GM18508 (cell line): ENCODE results near the gene GRID1.
"Not testable (repeated sequence)": the region's sequence is repeated elsewhere in the genome, so short reads cannot be mapped to it uniquely, and the experiment has no call there.

Source experiments
- ATAC-seq: cut with Tn5 transposase; IDR thresholded peaks from one replicate; pipeline ENCODE4 v1.9.1; 2021; ENCODE audit warnings: moderate number of reproducible peaks; ENCODE audit not compliant: insufficient read depth, unreplicated experiment

Gene GRID1

DNA sequence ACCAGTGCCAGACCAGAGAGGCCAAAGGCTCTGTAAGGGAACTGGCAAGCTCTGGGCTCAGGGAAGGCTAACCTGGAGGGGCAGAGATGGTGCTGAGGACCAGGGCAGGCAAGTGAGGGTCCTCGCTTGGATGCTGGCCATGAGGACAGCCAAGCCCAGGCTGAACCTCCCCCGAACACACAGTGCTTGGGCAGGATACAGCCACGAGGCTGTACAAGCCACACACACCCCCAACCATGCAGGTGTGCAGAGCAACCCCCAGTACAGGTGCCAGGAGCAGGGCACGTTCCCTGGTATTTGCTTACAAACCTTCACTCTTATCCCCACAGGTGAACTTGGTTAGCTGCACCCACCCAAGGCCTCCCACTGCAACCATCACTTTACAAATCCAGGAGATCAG lies 185.7 kb downstream of the GRID1 start:
- ATAC-seq, result no peak

DNA sequence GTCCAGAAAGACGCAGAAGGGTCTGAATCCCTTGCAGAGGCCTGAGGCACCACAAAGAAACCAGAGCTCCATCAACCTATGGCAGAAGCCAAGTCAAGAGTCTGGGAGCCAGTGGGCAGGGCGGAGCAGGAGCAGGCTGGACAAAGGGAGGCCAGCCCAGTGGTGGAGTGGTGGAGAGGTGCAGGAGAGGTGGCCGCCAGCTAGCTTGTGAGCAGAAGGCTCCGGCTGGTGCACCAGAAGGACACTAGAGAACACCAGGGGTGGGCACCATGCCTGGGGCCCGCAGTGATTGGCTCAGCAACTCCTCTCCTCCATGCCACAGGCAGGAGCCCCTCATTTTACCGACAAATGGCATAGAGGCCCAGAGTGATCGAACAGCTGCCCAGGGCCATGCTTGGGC lies 186.6 kb downstream of the GRID1 start:
- ATAC-seq, result no peak

DNA sequence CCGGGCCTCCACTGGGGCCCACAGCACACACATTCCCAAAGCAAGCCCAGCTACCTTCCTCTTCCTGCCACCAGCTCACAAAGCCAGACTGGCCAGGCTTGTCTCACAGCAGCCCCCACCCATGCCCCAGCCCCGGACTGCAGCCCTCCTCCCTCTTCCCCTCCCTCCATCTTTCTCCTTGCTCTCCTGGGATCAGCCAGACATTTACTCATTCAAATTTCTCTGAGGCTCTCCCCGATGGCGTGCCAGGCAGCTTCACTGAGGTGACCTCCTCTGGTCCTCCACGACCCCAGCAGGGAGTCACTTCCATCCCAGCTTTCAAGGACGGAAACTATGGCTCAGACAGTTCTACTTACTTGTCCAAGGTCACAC lies 187.5 kb downstream of the GRID1 start:
- ATAC-seq, result no peak

DNA sequence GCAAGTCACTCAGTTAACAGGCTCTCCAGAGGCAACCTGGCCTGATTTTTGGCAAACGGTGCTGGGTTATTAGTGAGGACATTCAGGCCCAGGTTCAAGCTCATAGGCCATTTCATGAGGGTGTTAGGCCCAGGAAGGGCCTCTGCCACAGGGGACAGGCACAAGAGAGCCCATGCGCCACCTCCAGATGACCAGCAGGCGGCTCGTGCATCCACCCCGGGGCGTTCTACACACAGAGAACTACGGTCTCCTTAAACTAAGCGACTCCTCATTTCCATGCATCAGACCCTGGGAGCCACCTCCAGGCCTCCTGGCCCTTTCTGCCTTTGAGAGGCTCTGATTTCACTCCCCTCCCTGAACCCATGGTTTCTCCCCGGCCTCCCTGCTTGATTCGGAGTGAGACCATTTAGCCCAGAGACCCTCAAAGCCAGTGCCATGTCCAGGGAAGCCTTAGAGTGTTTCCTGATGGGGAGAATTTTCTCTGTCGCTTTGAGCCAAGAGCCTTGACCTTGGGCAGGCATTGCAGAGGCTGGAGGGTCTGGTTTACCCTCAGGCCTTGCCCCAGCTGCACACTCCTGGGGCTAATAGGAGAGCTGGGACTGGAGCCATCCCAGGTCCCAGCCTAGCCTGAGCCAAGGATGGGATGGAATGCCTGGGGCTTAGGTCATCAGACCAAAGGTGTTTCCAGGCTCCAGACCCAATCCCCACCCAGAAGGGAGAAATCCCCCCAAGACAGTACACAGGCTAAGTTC lies 188.0 kb downstream of the GRID1 start:
- no peak for ATAC-seq

DNA sequence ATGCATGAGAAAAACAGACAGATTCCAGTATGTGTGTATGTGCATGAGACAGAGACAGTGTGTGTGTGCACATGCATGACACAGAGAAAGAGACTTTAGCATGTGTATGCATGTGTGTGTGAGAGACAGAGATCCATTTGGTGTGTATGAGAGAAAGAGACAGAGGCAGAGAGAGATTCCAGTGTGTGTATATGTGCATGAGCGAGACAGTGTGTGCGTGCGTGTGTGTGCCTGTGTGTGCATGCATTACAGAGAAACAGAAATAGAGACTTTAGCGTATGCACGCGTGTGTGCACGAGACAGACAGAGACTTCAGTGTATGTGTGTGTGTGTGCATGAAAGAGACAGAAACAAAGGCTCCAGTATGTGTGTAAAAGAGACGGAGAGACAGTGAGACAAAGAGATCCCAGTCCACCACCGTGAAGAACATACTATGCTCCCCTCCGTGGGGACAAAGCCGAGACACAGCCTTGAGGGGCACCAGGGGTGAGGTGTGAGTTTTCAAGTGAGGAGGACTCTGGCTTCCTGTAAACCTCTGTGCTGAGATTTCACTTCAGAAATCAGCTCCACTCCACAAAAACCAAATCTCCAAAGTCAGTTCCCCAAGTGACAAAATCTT lies 188.9 kb downstream of the GRID1 start:
- no peak for ATAC-seq

DNA sequence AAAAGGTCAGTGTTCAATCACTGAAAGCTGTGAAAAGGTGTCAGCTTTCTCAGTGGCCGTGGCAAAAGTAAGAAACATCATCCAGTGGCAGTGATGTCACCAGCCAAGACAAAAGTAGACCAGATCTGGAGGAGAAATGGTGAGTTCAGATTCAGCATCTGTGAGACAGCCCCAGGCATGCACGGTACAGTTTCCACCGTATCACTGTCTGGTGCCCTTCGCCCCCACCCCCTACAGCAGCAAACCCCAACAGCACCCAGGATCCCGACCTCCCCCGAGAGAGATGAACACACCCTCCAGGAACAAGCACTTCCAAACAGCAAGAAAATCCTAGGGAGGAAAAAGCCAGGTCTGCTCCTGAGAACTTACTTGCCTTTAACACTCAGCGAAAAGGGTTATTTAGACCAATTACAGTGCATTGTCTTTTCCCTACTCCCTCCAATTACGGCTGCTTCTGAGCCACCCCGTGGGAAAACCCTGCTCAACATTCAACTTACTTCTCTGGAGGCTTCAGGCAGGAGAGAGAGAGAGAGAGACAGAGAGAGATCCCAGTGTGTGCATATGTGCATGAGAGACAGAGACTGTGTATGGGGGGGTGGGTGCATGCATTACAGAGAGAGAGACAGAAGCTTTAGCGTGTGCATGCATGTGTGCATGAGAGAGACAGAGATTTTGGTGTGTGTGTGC lies 189.6 kb downstream of the GRID1 start:
- no peak for ATAC-seq

DNA sequence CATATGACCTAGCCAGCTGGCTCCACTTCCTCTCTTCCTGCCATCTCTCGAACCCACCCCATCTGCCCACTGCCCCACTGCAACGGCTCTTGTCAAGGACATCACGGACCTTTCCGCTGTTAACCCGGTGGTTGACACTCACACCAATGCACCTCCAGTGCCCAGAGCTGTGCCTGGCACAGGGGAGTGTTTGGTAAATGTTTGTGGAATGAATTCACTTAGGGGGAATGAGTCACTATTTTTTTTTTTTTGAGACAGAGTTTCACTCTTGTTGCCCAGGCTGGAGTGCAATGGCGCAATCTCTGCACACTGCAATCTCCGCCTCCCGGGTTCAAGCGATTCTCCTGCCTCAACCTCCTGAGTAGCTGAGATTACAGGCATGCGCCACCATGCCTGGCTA lies 191.1 kb downstream of the GRID1 start:
- not testable (repeated sequence) for ATAC-seq

DNA sequence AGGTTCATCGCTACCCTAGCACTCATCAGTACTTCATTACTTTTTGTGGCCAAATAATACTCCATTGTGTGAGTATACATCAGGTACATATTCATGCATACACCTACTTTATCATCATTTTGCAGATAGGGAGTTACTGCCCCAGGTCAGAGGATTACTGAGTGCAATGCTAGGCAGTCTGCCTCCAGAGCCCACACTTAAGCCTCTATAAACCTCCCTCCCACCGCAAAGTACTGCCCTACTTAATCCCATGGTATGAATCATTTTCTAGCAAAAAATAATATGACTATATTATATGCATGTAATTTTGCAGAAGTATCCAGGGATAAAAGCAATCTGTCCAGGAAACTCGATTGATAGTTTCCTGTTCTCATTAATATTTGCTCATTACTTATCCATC lies 194.3 kb downstream of the GRID1 start:
- no peak for ATAC-seq

DNA sequence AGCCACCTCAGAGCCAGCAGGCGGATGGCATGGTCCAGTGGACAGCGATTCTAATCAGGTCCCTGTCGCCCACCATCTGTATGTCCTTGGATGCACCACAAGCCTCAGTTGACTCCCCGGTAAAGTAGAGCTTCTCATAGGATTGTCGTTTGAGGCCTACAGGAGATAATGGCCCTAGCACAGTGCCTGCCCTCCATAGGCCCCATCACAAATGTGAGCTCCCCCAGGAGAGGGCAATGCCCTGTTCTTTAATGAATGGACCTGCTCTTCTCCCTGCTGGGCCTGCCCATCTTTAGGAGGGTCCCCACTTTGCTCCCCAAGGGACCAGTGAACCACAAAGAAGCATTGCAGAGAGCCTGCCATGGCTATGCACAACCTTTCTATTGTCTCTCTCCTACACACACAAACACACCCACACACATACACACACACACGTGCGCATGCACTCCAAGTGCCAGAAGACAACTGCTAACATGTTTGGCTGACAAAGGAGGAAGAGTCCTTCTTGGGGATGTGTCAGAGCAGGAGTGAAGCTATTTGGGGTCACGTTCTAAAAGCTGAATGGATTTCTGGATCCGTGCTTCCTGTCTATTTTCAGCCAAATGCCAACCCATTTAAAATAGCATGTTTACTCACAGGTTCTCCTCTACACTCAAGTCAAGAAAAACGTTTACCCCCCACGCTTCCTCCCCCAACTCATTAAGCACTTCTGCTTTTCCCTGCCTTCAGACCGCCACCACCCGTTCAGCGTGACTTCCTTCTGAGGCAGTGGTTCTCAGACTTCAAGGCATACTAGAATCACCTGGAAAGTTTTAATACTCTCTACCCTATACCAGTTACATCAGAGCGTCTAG lies 196.1 kb downstream of the GRID1 start:
- no peak for ATAC-seq

DNA sequence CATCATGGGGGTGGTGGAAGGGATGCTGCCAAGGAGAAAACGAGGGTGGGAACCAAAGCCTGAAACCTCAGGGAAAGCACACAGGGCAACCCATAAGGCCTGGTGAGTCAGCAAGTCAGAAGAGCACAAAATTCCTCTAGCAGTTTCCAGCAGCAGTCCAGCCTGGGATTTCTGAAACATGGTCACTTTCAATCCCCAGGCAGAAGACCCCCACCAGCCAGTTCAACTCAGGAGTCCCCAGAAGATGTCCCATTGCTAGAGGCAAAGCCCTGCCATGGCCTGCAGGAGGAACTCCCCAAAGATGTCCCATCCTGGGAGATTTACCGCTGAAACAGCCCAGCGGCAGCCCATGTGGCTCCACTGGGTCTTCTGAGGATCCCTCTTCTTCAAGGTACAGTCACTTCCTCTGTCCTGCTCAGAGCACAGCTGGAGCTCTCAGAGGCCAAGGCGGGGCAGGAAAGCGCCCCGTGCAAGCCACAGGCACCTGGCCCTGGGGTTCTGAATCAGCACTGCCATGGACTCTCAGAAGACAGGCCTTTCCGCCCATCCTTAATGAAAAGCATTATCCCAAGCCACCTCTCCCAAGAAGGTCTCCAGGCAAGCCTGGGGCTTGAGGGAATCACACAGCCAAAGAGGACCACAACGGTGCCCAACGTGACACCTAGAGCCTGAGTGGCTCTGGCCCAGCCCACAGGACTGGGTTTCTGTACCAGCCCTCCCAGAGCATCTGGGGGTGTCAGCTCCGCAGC lies 196.9 kb downstream of the GRID1 start:
- ATAC-seq, result no peak

DNA sequence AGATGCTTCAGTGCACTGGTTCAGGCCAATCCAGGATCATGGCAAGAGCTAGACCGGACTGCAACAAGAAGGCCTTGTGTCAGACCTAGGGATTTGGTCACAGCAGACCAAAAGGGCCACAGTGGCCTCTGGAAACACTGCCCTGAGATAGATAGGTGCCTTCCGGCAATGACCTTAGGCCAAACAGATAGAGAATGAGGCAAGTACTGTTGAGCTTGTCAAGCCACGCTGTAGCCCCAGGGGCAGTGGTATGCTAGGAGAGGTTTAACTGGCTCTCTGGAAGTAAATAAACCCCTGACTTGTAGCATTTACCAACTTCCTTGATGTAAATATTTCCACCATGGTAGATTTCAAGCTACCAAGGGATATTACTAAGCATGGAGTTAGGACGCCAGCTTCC lies 197.5 kb downstream of the GRID1 start:
- no peak for ATAC-seq

DNA sequence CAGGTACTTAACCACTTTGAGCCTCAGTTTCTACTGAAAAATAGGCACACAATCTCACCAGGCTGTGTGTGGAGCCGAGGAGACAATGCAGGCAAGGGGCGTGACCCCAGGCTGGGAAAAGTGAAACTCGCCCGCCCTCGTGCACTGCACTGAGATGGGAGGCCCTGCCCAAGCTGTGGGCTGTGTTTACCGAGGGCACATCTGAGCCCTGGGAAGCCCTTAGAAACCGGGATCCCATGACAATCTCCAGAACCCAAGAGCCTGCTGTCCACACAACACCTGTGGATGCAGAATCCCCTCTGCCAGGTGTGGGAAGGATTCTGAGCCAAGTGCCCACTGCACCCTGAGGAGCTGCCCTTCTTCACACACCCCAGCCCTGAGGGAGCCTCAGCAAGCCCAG lies 198.3 kb downstream of the GRID1 start:
- ATAC-seq, result no peak

DNA sequence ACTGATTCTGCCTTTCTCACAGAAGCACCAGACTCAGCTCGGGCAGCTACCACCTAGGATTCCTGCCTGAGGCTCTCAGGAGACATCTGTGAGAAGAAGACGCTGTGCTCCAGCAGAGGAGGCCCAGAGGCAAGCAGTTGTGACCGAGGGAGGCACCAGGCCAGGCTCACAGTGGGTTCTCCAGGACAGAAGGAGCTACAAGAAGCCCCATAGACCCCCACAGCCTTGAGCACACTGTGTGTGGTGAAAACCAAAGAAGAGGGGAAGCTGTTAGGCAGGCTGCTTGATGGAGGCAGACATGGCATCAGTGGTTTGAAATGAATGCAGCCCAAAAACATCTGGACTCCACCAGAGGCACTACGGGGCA lies 198.8 kb downstream of the GRID1 start:
- ATAC-seq, result no peak

DNA sequence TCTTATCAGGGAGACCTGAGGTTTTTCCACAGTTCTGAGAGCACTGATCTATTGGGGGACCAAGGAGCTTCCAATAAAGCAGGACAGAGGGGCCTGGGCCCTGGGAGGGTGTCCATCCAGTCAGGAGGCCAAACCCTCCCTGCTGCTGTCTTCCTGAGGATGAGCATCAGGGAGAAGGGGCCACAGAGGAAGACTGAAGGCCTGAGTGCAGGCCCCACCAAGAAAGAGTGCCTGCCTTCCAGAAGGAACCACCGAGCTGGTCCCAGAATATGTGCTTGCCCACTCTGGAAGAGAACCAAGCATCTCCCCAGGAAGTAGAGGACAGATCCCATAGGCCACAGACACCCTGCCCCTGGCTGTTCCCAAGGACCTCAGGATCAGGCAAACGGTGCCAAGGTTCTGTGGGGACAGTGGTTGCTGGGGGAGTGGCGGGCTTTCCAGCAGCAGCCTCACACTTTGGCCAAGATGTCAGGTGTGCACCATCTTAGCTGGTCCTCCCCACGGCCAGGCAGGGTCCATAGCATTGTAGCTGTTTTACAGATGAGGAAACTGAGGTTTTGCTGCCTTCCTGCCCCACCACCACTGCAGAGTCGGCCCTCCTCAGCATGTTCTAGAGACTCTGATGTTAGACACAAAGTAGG lies 199.4 kb downstream of the GRID1 start:
- ATAC-seq, result no peak

DNA sequence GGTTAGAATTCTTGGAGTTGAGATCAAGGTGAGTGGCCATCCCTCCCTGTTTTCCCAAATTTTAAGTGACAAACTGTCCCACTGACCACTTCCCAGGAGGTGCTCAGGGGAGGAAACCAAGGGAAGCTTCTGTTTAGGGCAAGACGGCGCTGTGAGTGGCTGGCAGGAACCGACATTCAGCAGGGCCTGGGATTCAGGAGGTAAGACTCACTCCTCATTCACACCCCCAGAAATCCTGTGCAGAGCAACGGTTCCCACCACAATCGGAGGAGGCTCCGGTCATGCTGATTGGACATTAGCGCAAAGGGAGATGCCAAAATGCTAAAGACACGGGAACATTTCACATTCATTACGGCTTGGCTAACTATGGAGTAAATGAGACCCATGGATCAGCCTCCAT lies 200.9 kb downstream of the GRID1 start:
- no peak for ATAC-seq

DNA sequence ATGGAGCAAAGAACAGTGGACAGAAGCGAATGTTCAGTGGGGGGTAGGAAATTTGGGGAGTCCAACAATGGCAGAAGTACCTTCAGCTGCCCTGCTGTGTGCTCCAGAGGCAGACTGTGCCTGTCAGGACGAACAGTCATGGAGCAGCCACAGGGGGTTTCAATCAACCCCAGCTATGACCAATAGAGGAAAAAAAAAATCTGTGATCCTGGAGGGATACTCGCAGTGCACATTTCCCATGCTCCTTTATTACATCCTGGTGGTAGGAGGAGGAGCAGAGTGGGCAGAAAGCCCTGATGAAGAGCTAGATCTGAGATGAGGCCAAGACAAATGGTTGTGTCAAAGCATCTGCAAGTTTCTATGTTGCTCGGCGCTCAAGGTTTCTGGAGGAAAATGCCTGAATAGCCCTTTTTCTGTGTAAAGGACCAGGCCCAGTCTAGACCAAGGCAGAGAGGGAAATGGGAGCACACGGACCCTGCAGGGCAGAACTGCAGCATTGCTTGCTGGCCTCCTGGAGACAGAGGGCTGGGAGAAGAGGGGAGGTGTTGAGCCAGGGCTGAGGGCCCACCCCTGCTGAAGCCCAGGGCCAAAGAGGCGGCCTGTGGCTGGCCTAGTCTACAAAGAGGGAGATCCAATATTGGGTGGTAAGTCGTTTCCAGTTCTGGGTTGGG lies 201.5 kb downstream of the GRID1 start:
- ATAC-seq, result no peak

DNA sequence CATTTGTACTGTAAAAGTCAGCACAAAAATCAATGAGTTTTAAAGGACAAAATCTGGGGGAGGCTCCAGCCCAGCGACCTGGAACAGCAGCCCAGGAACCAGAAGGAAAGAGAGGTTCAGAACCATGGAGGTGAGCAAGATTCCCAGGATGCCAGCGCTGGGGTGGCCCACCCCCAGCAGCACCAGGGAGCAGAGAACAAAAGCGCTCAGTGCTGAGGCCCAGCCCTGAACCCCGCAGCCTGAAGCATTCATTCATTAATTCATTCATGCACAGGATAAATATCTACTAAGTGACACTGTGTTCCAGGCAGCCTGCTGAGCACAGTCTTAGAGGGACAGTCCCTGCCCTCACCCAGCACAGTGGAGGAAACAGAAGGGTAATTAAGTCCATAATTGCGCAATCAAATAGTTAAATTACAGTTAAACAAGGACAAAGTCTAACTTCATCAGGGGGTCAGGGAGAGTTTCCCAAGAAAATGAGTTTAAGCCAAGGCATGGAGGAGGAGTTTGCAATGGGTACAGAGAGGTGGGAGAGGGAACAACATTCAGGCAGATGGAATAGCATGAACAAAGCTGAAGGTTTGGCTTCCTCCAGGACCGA lies 202.3 kb downstream of the GRID1 start:
- no peak for ATAC-seq

DNA sequence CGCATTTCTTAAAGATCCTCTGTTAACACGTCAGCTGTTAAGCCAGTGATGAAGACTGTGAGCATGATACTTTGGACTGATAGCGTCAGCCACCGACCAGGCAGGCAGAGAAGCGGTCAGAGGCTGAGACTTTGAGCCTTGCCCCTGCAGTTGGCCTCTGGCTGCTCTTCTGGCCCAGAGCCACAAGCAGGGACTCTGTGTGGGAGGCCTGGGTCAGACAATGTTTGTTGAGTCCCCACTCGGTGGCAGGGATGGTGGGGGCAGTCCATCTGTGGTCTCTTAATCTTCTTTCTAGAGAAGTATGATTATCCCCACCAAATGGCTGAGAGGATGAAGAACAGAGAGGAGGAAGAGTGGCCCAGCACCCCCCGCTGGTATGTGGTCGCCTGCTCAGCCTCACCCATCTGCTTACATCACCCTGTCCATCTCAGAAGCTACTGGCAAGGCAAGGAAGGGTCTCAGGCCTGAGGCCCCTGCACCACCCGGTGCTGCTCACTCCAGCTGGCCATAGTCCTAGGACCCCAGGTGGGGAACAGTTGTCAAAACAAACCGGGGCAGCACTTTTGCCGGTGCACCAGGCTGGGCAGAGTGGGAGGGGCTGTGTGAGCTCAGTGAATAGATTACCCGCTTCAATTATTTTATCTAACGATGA lies 202.9 kb downstream of the GRID1 start:
- ATAC-seq, result no peak
